SHP77 (cell line): ENCODE results near the gene BCAS3.

Experiments
- DNase-seq, 2 experiments: peaks; one replicate each; lab custom pipeline; 2025; lab: John Stamatoyannopoulos, UW

The BCAS3 gene

GRCh38 chr17:61397086-61397842 lies 719.6 kb downstream of the BCAS3 start:
- no peak for DNase-seq

GRCh38 chr17:61398721-61399130 lies 721.1 kb downstream of the BCAS3 start:
- no peak for DNase-seq

- no peak for DNase-seq
These were observed 721.7 kb downstream of the BCAS3 start, which contains the start of gene TBX2 for GRCh38 chr17:61399131-61400065. Gene TBX2 (plus strand): TSS chr17:61399843. CDS start chr17:61400177, 334 bp downstream.

GRCh38 chr17:61400066-61400716 lies 722.5 kb downstream of the BCAS3 start:
- DNase-seq, result no peak

- DNase-seq, result no peak
These were observed 723.2 kb downstream of the BCAS3 start for GRCh38 chr17:61400717-61401388.

GRCh38 chr17:61401389-61402072 lies 723.9 kb downstream of the BCAS3 start:
- DNase-seq, result no peak

- DNase-seq, result no peak
These were observed 724.5 kb downstream of the BCAS3 start for GRCh38 chr17:61402073-61402541.

- DNase-seq, result peak in 1 of 2 experiments; percentile 28
These were observed 725.5 kb downstream of the BCAS3 start for GRCh38 chr17:61402978-61403800.

GRCh38 chr17:61403801-61404662 lies 726.4 kb downstream of the BCAS3 start:
- no peak for DNase-seq

GRCh38 chr17:61404663-61404912 lies 726.9 kb downstream of the BCAS3 start:
- no peak for DNase-seq

GRCh38 chr17:61404913-61405685 lies 727.4 kb downstream of the BCAS3 start:
- no peak for DNase-seq

- no peak for DNase-seq
These were observed 728.3 kb downstream of the BCAS3 start for GRCh38 chr17:61405686-61406536.

- no peak for DNase-seq
These were observed 728.8 kb downstream of the BCAS3 start for GRCh38 chr17:61406537-61406845.

GRCh38 chr17:61406971-61407911 lies 729.6 kb downstream of the BCAS3 start:
- DNase-seq, result no peak

GRCh38 chr17:61408151-61409041 lies 730.7 kb downstream of the BCAS3 start:
- no peak for DNase-seq
